T-helper 9 cell (primary cell): Measurements from ENCODE around the gene PPP2R2C.

Experiments
- DNase-seq: peaks from one replicate; pipeline ENCODE4 v3.0.0-alpha.2; 2020

The PPP2R2C gene

DNA sequence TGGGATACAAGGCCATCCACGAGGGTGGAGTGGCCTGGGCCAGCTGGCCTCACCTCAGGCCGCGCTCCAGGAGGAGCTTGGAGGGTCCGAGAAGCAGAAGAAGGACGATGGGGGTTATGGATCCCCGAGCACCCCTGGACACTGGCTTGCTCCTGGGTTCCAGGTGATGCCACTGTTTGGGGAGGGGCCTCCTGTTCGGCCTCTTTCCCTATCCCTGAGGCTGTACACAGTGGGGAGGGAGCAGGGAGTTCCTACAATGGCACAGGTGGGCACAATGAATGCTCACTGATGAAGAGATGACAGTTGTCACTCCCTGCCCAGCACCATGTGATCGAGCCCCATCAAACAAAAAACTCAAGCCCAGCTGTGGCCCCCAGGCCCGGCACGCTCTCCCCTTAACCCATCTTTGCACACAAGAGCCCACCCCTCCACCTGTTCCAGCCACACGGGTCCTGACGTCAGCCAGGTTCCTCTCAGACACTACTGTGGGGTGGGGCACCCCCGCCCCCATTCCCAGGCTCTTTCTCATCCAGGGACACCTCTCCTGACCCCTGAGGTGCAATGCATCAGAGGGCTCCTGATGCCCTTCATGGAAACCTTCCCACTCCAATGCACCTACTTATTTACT, 132.5 kb downstream of the PPP2R2C start:
- DNase-seq: no peak

DNA sequence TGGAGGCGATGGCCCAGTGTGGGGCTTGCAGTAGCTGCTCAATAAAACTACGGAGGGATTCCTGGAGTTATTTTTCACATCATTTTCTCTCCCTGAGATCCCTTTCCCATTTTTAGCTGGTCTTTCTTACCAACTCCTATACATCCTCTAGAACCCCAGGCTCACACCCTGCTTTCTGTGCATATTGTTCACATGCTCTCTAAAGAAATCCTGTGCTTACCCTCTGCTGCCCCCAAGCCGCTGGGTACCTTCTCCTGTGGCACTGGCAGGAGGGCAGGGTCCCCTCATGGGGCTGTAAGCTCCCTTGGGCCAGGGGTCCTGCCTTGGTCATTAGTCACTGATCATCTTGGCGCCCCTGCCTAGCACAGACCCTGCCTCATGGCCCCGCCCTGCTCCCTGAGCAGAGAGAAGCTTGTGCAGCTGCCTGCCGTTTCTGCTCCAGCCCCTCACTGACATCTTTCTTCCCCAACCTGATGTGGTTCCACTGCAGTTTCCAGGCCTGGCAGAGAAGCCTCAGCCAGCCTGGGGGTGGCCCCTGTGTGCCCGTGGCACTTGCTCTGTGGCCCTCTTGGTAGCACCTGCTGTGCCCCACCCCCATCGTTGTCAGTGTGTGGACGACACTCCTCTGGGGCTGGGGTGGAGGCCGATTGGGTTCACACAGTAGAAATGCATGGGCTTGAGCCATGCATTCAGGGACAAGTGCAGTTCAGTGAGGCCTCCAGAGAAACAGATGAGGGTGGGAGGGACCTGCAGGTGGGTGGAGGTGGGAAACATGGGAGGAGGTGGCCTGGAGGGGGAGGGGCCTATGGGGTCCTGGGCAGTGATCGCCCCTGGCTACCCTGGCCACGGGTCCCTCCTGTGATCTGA, 133.2 kb downstream of the PPP2R2C start:
- no peak for DNase-seq

DNA sequence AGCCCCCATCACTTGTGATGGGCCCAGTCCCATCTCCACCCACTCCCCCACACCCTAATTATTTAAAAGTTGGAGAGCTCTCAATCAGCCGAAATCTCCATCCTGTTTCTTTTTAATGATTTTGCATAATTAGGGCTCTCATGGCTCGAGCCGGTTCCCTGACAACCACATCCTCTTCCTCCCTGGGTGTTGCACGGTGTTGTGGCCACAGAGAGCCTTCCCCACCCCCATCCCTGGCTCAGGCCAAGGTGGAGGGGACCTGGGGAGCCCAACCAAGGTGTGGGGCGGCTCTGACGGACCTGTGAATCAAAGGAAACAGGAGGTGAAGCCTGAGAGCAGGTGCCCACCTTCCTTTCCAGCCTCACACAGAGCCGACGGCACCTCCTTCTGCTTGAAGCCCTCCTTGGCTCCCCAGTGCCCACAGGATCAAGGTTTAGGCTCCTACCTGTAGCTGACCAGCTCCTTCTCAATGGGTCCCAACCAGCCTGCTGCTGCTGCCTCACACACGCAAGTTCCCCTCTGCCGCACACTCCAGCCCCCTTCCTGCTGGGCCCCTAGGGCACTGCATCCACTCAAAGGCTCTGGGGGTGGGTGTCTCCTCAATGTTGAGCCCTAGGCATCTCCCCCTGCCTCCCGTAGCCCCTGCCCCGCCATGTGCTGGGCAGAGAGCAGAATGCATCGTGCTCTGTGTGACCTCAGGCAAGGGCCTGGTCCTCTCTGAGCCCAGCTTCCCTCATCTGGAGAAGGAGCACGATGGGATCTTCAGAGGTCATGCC, 134.1 kb downstream of the PPP2R2C start:
- DNase-seq: no peak

DNA sequence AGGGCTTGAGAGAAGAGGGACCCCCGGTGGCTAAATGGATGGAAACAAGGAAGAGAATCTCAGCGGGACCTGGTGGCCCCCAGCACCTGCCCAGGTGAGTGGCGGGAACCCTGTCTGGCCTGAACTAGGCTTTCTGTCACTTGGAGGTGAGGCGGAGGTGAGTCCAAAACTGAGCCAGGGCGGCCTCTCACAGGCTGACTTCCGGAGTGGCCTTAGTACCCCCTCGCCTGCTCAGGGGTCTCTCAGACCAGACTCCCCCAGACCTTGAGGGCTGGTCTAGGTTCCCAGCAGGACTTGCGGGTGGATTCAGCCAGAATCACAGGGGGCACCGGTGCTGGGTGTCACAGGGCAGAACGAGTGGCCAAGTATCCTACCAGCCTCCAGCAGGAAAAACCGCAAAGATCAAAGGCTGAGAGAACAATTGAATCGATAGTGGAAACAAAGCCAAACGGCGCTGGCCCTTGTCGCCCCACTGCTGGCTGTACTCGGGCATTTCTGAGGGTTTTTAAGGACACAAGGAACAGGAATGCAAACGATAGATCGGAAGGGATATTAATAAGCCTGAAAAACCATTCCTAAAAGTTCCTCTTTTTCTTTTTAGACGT, 135.0 kb downstream of the PPP2R2C start:
- DNase-seq: no peak

DNA sequence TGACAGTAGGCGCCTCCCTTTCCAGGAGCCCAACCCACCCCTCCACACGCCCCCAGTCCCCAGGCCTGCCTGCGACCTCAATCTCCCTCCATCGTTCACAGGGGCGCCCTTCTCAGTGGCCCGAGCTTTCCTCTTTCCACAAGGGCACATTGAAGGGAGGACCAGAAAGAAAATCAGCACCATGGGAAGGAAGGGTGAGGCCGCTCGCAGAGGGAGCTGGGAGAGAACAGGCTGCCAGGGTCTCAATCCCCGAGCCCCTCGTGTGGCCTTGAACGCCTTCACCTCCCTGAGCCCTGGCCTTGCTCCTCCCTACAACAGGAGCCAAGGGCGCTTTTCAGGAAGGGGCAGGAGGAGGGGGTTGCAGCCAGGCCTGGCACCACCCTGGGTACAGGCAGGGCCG, 136.2 kb downstream of the PPP2R2C start:
- DNase-seq: no peak

DNA sequence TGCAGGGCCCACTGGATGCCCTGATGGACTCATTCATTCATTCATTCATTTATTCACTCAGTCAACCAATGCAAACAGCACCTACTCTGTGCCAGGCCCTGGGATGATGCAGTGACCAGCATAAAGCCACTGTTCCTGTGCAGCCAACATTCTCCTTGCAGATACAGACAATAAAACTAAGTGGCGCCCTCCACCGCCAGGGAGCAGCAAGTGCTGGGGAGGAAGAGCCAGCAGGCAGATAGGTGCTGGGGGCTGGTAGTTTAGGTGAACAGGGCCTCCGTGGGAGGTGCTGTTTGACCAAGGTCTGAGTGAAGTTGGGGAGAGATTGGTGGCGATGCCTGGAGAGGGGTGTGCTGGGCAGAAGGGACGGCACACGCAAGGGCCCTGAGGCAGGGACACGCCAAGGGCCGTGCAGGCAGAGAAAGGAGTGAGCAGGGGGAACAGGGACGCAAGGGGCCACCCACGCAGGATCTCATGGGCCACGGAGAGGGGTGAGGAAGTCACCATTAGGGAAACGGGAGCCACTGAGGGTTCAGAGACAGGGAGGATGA, 137.3 kb downstream of the PPP2R2C start:
- no peak for DNase-seq

DNA sequence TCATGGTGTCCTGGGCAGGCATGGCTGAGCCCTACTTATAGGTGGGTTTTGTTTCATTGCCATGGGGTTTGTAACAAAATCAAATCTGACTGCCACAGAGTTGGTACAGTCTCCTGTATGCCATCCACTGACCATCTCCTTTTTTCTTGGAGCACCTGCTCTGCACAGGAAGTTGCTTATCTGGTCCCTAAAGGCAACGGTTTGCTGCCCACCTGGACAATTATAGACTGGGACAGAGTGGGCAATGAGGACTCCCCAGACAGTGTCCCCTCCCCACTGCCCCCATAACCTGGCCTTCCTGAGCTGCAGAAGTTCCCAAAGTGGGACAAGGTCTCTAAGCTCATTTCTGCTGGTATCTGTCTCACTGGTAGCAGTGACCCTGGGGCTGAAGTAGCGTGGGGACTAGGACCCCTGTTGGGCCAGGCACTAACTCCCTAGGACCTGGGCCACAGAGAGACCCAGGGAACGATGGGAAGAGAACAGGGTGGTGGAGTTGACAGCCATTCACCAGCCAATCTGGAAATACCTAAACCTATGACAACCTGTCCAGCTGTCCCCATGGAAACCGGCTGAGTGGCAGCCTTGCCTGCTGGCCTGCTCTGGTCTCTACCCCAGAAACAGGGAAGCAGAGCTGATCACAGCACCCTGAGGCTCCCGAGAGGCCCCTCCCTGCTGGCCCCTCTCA, 138.1 kb downstream of the PPP2R2C start:
- DNase-seq: no peak

DNA sequence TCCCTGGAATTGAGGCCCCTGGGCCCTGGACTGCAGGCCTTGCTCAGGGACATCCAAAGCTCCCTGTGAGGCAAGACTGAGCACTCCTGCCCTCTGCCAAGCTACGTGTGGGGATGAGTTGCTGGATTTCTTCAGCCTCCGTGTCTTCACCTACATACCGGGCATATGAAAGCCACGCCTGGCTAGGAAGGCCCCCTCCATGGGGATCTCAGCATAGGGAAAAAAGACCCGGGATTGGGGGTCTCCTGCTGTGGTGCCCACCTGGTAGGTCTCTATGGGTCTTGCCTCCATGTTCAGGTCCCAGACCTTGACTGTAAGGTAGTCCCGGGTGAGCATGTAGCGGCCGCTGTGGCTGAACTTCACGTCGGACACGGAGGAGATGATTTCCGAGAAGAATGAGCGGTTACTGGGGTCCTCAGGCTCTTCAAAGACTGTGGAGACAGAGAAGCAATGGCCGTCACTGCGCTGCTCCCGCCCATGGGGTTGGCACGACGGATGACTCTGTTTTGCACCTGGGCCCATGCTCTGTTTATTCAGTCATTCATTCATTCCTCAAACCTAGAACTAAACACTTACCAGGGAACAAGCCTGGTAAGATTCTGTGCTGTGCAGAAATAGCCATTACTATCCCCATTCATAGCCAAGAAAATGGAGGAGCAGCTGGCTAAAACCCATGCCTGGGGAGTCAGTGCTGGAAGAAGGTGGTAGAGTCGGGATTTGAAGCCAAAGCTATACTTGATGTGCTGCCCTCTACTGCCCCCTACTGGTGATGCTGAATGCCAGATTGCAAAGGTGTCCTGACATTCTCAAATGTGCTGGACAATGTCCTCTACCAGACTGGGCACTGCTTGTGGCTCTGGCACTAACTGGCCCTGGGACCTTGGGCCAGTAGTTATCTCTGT, 138.9 kb downstream of the PPP2R2C start:
- no peak for DNase-seq

DNA sequence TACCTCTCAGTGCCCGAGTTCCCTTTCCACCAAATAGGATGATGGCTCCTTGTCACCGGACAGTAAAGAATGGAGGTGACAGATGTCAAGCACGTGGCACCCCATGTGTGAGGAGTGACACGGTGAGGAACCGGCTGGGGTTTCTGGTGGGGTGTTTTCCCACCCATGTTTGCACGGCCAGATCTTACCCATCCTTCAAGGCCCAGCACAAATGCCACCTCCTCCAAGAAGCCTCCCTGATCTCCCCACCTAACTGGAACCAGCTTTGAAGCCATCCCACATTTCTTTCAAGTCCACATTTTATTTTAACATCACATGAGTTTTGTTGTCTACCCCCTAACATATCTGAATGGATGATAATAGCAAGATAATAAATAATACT, 139.8 kb downstream of the PPP2R2C start:
- no peak for DNase-seq

DNA sequence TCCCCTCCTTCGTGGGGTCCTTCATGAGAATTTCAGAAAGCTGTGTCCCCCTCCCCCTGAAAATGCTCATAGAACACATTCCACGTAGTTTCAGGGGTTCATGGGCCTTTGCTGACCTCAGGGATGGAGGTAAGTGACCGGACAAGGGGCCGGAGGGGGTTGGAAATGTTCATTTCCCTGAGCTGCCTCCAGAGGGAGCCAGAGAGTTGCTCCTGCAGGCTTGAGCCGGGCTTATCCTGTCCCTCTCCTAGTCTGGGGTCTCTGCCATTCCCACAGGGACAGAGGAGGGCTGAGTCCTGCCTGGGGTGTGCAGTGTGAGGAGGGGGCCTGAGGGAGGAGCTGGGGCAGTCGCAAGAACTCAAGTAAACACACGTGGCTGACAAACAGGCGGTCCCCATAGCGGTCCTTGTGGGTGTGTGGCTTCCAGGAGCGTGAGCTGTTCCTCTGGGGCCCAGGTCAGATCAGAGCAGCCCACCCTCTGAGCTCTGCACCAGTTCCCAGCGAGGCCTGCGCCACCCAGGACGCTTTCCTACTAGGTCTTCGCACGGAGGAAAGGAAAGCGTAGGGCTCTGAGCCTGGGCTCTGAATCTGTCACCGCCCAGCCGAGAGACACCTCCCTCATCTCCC, 140.3 kb downstream of the PPP2R2C start:
- DNase-seq: peak; percentile 7

DNA sequence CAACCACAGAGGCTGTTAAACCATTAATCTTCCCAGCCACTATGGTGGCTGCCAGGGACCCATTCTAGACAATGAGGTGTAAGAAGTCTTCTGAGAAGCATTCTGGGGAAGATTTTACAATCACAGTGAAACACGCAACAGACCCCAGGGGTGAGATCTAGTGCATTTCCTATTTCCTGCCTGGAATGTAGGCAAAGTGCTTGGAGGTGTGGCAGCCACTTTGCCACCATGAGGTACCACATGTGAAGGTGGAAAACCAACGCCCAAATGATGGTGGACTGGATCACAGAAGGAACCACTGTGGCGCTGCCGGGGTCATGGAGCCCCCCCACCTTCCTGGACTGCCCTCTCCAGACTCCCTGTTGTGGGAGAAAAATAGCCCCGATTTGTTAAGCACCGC, 140.9 kb downstream of the PPP2R2C start:
- no peak for DNase-seq

DNA sequence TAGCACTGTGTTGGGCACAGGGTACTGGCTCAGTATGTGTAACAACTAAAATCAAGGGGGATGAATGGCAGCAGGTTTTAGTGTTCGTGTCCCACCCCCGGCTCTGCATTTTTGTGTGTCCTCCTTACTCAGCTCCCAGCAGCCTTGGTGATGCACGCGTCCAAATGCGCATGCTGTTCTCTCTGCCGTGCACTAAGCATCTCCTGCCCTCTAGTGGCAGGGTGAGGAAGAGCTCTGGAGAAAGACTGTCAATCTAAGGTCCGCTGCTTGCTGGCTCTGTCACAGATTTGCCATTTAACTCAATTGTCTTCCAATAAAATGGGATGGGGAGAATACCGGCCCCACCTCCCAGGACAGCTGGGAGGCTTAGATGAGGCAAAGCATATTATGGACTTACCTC, 141.4 kb downstream of the PPP2R2C start:
- DNase-seq: peak; percentile 7

DNA sequence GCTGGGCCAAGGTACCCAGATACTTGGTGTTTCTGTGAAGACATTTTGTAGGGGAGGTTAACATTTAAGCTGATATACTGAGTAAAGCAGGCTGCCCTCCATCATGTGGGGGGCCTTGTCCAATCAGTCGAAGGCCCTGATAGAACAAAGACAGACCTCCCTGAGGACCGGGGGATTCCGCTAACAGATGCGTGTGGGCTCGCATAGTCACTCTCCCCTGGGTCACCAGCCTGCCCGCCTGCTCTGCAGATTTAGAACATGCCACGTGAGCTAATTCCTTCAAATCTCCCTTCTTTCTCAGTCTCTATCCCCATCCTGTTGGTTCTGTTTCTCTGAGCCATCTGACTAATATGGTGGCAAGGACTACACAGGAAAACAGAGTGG, 142.0 kb downstream of the PPP2R2C start:
- DNase-seq: no peak

DNA sequence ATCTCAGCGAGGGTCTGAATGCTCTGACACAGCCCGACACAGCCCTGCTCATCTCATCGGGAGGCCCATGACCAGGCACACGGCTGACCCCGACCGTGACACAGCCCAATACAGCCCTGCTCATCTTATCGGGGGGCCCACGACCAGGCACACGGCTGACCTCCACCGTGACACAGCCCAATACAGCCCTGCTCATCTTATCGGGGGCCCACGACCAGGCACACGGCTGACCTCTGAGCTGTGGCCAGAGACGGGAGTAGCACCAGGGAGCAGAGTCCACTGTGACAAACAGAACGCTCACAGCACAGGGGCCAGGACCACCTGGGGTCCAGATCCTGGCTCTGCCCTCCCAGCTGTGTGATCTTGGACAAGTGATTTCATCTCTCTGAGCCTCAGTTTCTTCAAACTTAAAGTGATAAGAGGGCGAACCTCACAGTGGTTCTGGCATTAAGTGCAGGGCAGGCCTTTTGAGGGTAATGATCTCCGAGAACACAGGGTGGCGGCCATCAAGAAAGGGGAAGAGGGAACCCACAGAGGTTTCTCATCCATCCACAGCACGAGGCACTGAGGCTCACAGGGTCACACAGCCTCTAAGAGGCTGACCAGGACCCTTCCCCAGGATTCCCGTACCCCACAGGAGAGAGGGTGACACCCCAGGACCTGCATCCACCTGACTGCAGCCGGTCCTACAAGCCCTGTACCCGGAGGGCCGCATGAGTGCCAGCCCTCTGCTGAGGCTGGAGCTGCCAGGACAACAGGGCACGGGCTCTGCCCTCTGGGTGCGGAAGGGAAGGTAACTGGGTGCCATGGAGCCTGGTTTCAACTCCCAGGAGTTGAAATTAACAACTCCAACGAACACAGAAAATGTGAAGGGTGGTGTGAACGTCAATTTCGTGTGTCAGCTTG, 142.7 kb downstream of the PPP2R2C start:
- no peak for DNase-seq

DNA sequence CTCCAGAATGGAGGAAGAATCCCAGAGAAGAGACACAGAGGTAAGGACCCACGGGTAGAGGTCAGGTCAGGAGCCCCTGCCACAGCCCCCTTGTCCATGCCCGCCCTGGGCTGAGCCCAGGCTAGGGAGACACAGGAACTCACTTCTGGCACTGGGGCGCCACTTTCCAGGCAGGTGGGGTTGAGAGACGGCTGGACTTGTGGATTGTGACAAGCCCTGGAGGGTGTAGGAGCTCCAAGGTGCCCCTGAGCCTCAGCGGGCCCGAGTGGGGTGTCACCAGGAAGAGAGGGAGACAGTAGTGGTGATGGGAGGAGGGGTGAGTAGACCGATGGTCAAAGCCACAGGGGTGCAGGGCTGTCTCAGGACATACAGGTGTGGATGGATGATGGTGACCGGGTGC, 143.9 kb downstream of the PPP2R2C start:
- no peak for DNase-seq

DNA sequence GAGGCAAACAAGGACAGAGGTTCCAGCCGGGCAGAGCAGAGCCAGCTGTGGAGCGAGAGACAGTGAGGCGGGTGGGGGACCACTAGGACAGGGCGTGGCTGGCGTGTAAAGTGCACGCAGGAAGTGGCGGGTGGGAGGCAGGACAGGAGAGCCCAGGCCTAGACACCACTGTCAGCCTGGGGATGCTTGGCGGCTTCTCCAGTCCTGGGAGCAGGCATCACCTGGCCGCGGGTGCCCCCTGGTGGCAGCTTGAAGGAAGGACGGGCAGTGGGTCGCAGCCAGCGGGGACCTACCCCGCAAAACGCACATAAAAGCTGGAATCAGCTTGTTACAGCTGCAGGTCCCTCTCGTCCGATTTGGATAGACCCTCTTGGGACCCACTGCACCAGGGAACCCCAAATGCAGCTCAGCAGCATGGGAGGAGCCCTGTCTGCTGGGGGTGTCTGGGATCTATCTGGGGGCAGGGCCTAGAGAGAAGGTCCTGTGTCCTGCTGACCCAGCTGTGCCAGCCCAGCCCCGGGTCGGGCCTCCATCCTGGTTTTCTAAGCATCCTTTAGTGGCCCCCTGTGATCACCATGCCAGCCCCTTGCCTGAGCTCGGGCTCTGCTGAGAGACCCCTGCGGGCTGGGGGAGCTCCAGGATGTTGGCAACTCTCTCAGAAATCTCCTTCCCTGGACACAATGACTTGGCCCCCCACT, 145.0 kb downstream of the PPP2R2C start:
- DNase-seq: peak; percentile 75

DNA sequence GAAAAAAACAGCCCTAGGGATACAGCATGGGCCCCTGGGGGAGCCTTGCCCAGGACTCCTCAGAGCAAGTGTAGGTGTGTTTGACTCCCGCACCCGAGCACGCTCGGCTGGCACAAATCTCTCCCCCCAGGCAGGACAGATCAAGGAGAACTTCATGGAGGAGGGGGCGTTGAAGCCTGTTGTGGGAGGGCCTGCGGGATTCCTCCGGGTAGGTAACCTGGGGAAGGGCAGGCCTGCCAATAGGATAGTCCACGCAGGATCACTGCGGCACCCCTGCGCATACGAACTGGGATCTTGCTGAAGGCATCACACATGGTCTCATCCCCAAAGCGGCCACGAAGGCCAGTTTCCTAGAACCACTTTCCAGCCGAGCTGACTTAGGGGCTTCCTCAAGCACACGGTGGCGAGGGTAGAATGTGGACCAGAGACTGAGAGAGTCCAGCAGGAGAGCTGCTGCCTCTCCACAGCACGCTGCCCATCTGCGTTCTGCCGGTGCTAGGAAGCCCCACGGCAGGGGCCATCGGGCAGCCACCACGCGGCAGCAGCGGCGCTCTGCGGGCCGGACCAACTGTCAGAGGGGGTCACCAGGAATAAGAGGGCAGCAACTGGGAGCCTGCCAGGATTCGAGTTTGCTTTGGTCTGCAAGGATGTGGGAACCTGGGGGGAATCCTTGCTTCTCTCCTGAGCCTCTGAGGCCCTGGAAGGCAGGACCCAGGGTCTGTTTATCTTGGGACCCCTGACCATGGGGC, 145.9 kb downstream of the PPP2R2C start:
- no peak for DNase-seq

DNA sequence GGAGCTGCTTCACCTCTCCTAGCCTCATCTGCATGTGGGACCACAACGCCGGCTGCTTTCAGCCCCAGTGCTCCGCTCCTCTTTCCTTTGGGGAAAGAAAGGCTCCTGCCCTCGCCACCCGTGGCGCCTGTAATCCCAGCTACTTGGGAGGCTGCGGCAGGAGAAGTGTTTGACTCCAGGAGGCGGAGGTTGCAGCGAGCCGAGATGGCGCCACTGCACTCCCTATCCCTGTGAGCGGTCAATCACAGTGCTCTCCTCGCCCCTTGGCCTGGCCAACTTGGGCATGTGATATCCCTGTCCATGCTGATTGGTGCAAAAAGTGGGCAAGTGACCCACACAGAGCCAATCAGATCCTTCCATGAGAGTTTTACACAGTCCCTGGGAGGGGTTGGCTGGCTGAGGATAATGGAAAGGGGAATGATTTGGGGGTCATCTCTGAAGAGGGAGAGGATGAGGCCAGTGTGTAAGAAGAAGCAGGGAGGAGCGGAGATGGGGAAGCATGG, 146.6 kb downstream of the PPP2R2C start:
- no peak for DNase-seq
